HG03135 (cell line): ENCODE measurements around the gene OST4.
A peak's percentile ranks its signal among the peaks of the same experiment; 100 is the strongest.
"Not testable (repeated sequence)": the region's sequence is repeated elsewhere in the genome, so short reads cannot be mapped to it uniquely, and the experiment has no call there.

Source experiments
- ATAC-seq: cut with Tn5 transposase; IDR thresholded peaks from one replicate; pipeline ENCODE4 v1.9.1; 2021; ENCODE audit warnings: mild to moderate bottlenecking, moderate library complexity; ENCODE audit not compliant: unreplicated experiment

Gene OST4

GRCh38 chr2:27080140-27080469 lies 8.7 kb upstream of the OST4 start:
- no peak for ATAC-seq

GRCh38 chr2:27079233-27080139 lies 8.0 kb upstream of the OST4 start:
- ATAC-seq: no peak

DNA sequence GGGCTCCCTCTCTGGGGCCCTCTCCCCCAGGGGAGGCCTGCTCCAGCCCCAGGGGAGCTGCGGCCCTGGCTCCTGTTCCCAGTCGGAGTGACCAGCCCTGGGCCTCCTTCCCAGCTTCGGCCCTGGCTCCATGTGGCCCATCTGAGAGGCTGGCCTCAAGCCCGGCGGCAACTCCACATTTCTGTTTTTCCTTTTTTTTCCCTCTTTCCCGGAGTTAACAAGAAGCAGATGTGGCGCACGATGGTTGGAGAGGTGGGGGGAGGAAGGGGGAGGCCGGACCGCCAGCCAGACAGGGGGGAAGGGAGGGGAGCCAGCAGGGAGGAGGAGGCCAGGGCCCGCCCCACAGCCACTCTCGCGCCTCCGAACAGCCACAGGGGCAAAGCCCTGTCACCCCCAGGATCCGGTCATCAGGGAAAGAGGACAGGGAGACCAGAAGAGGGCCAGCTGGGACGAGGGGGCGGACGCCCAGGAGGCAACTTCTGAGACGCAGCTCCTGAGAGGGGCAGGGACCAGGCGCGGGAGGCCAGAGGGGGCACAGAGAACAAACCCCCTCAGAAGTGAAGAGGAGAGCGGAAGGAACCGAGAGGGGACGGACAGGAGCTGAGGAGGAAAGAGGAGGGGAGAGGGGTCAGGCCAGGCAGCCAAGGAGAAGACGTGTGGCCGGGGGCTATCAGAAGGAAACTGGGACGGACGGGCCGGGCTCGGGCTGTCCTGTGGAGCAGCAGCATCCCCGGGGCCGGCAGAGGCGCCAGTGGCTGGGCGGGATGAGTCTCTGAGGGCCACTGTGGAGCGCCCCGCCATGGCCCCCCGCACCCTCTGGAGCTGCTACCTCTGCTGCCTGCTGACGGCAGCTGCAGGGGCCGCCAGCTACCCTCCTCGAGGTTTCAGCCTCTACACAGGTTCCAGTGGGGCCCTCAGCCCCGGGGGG lies 7.1 kb upstream of the OST4 start, which contains the start of gene EMILIN1:
Gene EMILIN1, plus strand, starts transcription at position 349 of the 928 bp plus-strand sequence. Its CDS starts 451 bp downstream, at position 800.
- no peak for ATAC-seq

- ATAC-seq: no peak
Observed at GRCh38 chr2:27077231-27077630, 5.8 kb upstream of the OST4 start.

GRCh38 chr2:27076323-27076722 lies 4.9 kb upstream of the OST4 start:
- ATAC-seq: no peak

- ATAC-seq: not testable (repeated sequence)
Observed at GRCh38 chr2:27075566-27075871, 4.1 kb upstream of the OST4 start.

DNA sequence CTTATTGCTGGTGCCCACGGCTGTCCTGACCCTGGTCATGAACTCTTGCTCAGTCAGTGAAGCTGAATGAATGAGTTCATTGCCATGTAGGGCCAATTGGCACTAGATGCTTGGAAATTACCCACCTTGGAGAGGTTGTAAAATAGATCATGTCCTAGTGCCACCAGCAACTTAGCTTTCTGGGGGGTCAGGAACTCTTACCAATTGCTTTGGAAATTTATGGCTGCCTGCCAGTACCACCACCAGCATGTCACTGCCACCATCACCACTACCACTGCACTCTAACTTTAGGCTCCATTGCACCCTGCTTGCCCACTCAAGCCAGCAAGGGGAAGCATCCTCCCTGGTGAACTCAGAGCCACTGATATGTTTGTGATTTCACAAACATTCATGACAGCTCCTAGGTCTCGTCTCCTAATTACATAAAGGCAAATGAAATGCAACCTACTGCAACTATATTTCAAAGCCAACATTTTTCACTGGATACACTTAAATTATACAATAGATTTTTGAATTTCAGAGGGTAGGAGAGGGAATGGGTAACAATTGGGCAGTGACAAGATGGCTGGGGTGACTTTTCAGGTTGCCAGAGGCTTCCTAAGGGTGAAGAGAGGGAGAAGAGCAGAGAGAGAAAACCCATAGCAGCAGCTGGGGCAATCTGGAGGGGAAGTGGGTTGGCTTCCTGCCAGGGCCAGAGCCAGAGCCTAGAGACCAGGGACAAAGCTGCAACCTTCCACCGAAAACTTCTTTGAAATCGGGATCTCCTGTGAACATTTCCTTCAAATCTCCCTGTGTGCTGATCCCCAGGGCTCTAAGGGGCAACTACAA lies 3.5 kb upstream of the OST4 start:
- no peak for ATAC-seq

DNA sequence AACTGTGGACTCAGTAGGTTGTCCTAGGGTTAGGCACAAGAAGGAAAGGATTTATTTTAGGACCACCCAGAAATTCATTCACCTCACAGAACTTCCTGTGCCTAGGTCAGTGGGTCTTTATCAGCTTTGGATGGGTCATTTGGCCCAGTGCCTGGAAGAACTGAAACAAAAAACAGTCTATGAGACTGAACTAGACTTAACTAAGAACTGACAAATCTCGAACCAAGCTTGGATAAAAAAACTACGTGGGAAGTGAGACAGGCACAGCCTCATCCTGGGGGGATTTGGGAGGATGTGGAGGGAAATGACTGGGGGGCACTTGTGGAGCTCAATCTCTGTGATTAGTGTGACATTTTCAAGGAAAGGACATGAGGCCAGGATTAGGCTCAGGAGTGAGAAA lies 2.3 kb upstream of the OST4 start:
- ATAC-seq: no peak

DNA sequence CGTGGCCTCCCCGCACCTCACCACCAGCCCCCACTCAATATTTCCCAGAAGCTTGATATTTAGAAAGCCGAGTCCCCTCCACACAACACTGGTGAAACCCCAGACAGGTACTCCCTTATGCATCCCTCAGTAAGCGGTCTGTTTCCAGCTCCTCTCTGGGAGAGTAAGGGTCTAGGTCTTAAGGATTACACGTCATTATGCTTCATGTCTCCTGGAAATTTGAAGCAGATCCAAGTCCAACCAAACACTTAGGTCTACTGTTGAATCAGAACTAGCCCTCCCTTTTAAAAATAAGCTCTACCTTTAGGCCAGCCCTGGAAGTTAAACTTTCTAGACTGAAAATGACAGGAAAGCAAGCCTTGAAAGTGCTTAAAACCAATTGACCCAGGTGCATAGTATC lies 1.5 kb upstream of the OST4 start:
- no peak for ATAC-seq

DNA sequence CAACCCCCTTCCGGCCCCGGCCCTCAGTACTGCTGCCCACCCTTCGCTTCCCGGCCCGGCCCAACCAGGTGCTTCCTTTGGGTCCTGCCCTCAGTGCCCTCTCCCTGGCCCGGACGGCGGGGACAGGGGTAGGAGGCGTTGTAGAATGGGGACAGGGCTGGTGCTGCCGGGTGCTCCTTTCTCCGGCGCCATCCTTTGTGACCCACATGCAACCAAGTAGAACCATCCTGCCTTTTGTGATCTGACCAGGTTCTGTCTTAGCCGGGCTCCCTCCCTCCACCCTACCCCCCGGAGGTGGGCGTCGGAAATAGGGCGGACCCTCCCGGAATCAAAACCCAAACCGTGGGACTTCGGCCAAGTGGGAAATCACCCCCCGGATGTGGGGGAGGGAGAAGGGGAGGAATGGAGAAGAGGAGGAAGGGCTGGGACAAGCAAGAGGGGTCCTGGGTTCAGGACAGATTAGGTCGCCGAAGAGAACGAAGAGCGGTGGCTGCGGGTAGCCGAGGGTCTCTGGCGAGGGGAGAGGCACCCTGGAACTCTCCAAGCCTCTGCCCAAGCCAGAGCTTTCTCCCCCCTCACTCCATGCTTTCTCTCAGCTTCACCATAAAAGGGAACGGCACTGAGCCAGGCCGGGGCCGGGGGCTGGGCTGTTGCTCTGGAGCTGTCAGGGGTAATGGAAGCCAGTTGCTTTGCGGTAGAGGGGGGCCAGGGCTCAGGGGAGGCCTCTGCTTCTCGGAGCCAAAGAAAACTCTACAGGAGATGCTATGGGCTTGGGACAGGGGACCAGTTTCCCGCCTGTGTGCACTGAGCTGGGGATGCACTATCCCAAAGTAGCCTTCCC lies 756 bp upstream of the OST4 start:
- ATAC-seq: peak; percentile 1

DNA sequence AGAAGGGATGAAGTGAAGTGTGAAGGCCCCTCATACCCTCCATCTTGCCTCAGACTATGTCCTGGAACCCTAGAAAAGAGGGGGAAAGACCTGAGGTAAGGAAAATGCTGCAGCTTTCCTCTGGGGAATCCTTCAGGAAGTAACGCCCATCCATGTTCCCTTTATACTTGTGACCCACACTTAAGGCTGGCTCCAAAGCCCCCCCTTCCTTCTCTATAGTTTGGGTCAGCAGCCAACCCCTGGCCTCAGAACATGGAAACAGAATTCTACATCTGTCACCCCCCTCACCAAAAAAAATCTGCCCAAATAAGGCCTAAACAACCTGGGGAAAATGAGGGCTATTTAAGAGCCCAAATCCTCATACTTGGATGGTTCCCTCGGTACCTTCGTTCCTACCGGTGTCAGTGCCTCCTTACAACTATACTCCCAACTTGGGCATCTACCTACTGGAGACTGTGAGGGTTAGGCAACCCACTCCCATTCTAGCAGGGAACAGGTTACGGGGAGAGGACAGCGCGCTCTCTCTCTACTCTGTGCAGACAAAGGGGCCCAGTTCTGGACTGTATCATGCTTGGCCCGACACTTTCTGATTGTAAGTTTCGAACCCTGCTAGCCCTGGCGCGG lies 689 bp downstream of the OST4 start:
- ATAC-seq: no peak

DNA sequence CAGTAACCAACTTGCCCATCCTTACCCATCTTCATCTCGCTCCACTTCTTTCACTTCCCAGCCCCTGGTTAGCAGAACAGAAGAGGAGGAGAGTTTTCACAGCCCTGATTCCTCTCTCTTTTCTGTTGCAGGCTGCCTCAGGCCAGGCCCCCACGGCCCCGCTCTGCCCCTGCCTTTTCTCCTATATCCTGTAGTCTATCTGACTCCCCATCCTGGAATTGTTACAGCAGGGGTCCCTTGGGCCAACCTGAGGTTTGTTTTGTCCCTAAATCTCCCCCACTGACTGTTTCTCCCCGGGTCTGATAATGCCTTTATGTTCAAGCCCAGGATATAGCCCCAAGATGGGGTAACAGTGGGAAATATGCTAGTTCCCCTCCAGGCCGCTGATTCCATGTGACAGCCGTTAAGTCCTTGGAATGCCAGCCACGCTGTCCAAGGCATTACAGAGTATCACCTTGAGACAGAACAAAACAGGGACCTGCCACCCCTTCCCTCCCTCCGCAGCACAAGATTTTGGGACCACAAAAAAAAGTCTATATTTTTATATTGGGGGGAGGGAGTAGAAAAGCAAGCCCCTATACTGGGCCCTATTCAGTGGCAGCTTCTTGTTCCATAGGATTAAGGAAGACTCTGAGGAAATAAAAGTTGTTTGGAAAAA lies 1.4 kb downstream of the OST4 start:
- ATAC-seq: no peak

DNA sequence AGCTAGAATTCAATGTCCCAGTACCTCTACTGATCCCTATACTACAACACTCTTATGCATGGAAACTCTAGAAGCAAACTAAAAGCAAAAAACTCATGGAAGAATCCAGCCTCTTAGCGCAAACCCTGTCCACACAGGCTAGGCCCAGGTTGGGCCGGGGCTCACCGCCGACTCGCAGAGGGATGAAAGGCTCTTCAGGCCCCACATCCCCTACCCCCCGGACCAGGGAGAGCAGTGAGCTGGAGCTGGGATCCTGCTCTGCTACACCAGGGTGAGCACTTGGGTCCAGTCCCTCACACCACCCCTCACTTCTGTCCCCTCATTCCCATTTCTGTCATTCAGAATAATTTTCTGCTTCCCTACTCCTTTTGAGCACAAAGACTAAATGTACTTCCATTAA lies 2.0 kb downstream of the OST4 start:
- ATAC-seq: no peak

- no peak for ATAC-seq
Observed at GRCh38 chr2:27067385-27067784, 4.1 kb downstream of the OST4 start.

- ATAC-seq: no peak
Observed at GRCh38 chr2:27065128-27065527, 6.3 kb downstream of the OST4 start.

- ATAC-seq: no peak
Observed at GRCh38 chr2:27060323-27060722, 11.1 kb downstream of the OST4 start.

DNA sequence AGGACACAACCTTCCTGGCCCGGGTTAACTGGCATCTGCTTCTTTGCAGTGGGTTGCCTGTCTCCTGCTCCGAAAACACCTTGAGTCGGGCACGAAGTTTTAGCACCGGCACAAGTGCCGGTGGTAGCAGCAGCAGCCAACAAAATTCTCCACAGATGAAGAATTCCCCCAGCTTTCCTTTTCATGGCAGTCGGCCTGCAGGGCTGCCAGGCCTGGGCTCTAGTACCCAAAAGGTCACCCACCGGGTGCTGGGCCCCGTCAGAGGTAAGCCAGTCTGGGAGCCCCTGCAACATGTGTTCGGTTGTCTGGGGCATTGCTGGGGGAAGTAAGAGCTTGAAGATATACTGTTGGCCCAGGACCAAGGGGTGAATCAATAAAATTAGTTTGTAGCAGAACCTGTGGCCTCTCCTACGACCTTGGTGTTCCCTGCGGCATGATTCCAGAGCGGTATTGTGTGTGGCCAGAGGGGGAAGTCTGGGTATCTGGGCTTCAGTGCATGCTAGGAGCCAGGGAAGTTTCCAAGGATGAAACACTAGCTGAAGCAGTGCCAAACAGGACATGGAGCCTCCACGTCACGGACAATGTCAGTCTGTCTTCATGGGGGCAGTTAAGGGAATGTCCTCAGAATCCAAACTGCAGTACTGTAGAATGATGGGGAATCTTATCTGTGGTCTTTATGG lies 12.2 kb downstream of the OST4 start:
- no peak for ATAC-seq

DNA sequence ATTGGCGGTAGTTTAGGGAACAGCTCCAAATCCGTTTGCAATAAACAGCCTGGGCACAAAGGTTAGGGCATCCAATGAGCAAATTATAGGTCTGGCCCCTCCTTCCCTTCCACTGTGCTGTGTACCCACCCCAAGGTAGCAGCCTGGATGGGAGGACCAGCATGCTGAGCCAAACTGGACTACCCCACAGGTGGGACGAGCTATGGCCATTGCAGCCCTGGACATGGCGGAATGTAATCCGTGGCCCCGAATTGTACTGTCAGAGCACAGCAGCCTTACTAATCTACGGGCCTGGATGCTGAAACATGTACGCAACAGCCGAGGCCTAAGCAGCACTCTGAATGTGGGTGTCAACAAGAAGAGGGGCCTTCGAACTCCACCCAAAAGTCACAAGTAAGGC lies 13.2 kb downstream of the OST4 start:
- ATAC-seq: no peak

- no peak for ATAC-seq
Observed at GRCh38 chr2:27057184-27057583, 14.3 kb downstream of the OST4 start.
